IMR-90 (cell line): ENCODE results near the gene TRHDE.
"Not testable (repeated sequence)": the region's sequence is repeated elsewhere in the genome, so short reads cannot be mapped to it uniquely, and the experiment has no call there.

ENCODE experiments used
- BHLHE40 ChIP-seq: fragments of 150-350 bp; IDR thresholded peaks from 2 replicates; pipeline ENCODE4 v1.6.1; 2016; ENCODE audit warnings: mild to moderate bottlenecking, low read depth, low read length
- ELK1 ChIP-seq: fragments of 150-350 bp; IDR thresholded peaks from 2 replicates; pipeline ENCODE4 v1.6.1; 2016; ENCODE audit warnings: low read depth, mild to moderate bottlenecking, low read length, moderate library complexity, borderline replicate concordance
- MAFK ChIP-seq: IDR thresholded peaks from 2 replicates; pipeline ENCODE4 v1.6.1; 2012; ENCODE audit warnings: low read depth, low read length, improper control_type of control experiment
- MAZ ChIP-seq: IDR thresholded peaks from 2 replicates; pipeline ENCODE4 v1.6.1; 2012; ENCODE audit warnings: low read depth, mild to moderate bottlenecking, low read length, improper control_type of control experiment, moderate library complexity, borderline replicate concordance
- MXI1 ChIP-seq: IDR thresholded peaks from 2 replicates; pipeline ENCODE4 v1.6.1; 2012; ENCODE audit warnings: low read depth, mild to moderate bottlenecking, low read length, moderate library complexity, borderline replicate concordance
- NFE2L2 ChIP-seq: fragments of 150-350 bp; IDR thresholded peaks from 2 replicates; pipeline ENCODE4 v1.6.1; 2016; ENCODE audit warnings: low read depth, mild to moderate bottlenecking, low read length
- POLR2A ChIP-seq: IDR thresholded peaks from 2 replicates; pipeline ENCODE4 v1.6.1; 2012; ENCODE audit warnings: mild to moderate bottlenecking, low read depth, low read length
- RAD21 ChIP-seq: IDR thresholded peaks from 2 replicates; pipeline ENCODE4 v1.6.1; 2012; ENCODE audit warnings: low read length, improper control_type of control experiment
- RCOR1 ChIP-seq: IDR thresholded peaks from 2 replicates; pipeline ENCODE4 v1.6.1; 2012; ENCODE audit warnings: mild to moderate bottlenecking, low read length, improper control_type of control experiment; ENCODE audit not compliant: insufficient replicate concordance
- RFX5 ChIP-seq: IDR thresholded peaks from 2 replicates; pipeline ENCODE4 v1.8.0; 2012; ENCODE audit warnings: low read depth, mild to moderate bottlenecking, low read length, moderate library complexity
- SMC3 ChIP-seq: fragments of 150-350 bp; IDR thresholded peaks from 2 replicates; pipeline ENCODE4 v1.6.1; 2016; ENCODE audit warnings: low read depth, mild to moderate bottlenecking, antibody characterized with exemption, low read length, moderate library complexity
- TF ChIP-seq, protein P1 (sequence below): conservative IDR thresholded peaks from 2 replicates; pipeline ENCODE4 v1.5.1; 2012; ENCODE audit warnings: mild to moderate bottlenecking, low read depth, low read length, improper control_type of control experiment

- TF ChIP-seq, protein P1, sequence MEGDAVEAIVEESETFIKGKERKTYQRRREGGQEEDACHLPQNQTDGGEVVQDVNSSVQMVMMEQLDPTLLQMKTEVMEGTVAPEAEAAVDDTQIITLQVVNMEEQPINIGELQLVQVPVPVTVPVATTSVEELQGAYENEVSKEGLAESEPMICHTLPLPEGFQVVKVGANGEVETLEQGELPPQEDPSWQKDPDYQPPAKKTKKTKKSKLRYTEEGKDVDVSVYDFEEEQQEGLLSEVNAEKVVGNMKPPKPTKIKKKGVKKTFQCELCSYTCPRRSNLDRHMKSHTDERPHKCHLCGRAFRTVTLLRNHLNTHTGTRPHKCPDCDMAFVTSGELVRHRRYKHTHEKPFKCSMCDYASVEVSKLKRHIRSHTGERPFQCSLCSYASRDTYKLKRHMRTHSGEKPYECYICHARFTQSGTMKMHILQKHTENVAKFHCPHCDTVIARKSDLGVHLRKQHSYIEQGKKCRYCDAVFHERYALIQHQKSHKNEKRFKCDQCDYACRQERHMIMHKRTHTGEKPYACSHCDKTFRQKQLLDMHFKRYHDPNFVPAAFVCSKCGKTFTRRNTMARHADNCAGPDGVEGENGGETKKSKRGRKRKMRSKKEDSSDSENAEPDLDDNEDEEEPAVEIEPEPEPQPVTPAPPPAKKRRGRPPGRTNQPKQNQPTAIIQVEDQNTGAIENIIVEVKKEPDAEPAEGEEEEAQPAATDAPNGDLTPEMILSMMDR, result not testable (repeated sequence)
- not testable (repeated sequence) for TF ChIP-seq RFX5, NFE2L2, MXI1, POLR2A, RAD21, SMC3, MAZ, RCOR1, BHLHE40, ELK1, MAFK
Measured at GRCh38 chr12:72520044-72520678, 248.0 kb downstream of the TRHDE start.
